OCI-LY1 (cell line): Measurements from ENCODE around the gene INTS7.

ENCODE experiments used
- EZH2 ChIP-seq: fragments of 200-600 bp; sonication (generic), shearing (Covaris generic); IDR thresholded peaks from 2 replicates; pipeline ENCODE4 v1.8.0; 2017; ENCODE audit warnings: borderline replicate concordance, mixed run types, mild to moderate bottlenecking, antibody characterized with exemption, low read length, moderate library complexity, mixed read lengths
- TF ChIP-seq, protein P1 (sequence below): fragments of 200-600 bp; sonication (generic), shearing (Covaris generic); IDR thresholded peaks from 2 replicates; pipeline ENCODE4 v1.5.1; 2017; ENCODE audit warnings: mild to moderate bottlenecking, antibody characterized with exemption, low read length, moderate library complexity, mixed read lengths

DNA sequence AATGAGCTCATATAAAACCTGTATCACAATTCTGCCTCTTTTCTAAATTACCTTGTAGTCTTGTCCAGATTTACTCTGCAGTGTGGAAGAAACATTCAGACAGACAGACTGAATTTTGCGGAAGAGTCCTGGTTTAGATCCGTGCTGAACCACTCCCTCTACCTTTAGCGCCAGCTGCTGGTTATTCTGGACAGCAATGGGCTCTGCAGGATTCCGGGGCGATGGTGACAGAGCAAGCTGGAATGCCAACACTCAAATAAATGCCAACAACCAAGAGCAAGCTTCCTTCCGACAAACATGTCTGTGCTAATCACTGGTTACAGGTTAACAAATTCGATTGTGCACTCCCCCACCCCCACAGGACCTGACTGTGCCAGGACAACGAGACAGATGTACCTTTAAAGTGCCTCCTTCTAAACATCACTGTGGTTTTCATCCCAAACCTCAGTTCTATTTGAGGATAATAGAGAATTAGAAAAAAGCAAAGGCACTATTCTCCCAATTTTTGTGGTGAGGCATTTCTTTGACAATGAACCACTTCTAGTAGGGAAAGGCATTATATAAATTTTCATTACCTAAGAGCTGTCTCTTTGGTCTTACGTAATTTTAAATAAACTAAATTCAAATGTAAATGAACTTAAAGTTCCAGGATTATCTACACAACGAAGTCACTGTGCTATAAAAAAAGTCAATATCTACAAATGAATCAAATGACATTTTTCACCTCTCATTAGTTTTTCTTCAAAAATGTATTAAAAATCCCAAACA, 90.4 kb downstream of the INTS7 start:
- TF ChIP-seq, protein P1, sequence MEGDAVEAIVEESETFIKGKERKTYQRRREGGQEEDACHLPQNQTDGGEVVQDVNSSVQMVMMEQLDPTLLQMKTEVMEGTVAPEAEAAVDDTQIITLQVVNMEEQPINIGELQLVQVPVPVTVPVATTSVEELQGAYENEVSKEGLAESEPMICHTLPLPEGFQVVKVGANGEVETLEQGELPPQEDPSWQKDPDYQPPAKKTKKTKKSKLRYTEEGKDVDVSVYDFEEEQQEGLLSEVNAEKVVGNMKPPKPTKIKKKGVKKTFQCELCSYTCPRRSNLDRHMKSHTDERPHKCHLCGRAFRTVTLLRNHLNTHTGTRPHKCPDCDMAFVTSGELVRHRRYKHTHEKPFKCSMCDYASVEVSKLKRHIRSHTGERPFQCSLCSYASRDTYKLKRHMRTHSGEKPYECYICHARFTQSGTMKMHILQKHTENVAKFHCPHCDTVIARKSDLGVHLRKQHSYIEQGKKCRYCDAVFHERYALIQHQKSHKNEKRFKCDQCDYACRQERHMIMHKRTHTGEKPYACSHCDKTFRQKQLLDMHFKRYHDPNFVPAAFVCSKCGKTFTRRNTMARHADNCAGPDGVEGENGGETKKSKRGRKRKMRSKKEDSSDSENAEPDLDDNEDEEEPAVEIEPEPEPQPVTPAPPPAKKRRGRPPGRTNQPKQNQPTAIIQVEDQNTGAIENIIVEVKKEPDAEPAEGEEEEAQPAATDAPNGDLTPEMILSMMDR = no peak
- no peak for TF ChIP-seq EZH2
